ENCODE results near the gene CD180.

DNA sequence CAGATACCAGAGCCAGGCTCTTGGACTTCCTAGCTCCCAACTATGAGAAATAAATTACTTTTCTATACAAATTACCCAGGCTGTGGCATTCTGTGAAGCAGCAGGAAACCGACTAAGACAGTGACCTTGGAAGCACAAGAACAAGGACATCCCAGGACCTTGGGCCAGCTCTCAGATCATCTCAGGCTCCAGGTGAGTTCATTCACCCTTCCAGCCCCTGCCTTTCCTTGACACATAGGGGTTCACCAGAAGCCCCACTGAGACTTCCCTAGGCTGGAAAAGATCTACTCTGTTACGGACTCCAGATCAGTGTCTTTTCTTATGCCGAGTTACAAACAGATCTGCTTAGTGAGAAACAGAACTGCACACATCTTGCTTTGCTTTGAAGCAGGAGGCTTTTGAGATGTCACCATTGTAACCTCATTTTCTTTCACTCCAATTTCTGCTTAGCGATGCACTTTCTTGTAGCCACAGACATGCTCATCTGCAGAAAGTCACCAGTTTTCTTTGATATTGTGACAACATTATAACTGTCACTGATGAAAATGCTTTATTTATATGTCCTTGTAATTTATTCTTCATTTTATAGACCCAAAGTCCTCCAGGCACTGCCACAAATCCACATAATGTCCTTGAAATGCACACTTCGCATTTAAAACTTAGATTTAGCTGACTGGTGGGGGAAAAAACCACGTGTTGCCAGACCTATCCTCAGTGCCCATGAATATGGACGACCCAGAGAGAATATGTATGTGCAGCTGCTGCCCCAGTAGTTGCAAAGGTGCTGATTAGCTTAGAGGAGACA lies 8.1 kb downstream of the CD180 start:
- TF ChIP-seq, protein P1, sequence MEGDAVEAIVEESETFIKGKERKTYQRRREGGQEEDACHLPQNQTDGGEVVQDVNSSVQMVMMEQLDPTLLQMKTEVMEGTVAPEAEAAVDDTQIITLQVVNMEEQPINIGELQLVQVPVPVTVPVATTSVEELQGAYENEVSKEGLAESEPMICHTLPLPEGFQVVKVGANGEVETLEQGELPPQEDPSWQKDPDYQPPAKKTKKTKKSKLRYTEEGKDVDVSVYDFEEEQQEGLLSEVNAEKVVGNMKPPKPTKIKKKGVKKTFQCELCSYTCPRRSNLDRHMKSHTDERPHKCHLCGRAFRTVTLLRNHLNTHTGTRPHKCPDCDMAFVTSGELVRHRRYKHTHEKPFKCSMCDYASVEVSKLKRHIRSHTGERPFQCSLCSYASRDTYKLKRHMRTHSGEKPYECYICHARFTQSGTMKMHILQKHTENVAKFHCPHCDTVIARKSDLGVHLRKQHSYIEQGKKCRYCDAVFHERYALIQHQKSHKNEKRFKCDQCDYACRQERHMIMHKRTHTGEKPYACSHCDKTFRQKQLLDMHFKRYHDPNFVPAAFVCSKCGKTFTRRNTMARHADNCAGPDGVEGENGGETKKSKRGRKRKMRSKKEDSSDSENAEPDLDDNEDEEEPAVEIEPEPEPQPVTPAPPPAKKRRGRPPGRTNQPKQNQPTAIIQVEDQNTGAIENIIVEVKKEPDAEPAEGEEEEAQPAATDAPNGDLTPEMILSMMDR (IDR thresholded peaks at IDR 0.05), result no peak
- TF ChIP-seq POLR2A (IDR thresholded peaks at IDR 0.05), result no peak

Data from right lobe of liver (tissue), 4 donors.